ENCODE data around the gene SLC34A1. TPM values are rescaled to one million over a fixed set of nuclear protein-coding genes. Genes with fewer than 3 reads are reported as not detected.

SLC34A1 gene
- total and polyA plus RNA-seq, 2 of the 13 experiments (the other 11 are each of a cell fraction or from before 2014, with no cell fraction given) = 0.03 to 0.20 TPM

- no peak for TF ChIP-seq THAP8 (CRISPR knock-in tag; IDR thresholded peaks at IDR 0.05; ENCODE audit: borderline replicate concordance)
- no peak for TF ChIP-seq HNRNPLL (IDR thresholded peaks at IDR 0.05; ENCODE audit: low read depth, low read length, poor library complexity, severe bottlenecking)
- TF ChIP-seq TAF15 (IDR thresholded peaks at IDR 0.05; ENCODE audit: low read depth, low read length, poor library complexity, severe bottlenecking) = no peak
- no peak for TF ChIP-seq SRY (CRISPR knock-in tag; IDR thresholded peaks at IDR 0.05)
- no peak for TF ChIP-seq NR2F1 (CRISPR knock-in tag; IDR thresholded peaks at IDR 0.05)
- no peak for TF ChIP-seq THRA (CRISPR knock-in tag; IDR thresholded peaks at IDR 0.05; ENCODE audit: borderline replicate concordance)
- no peak for TF ChIP-seq NR1H2 (CRISPR knock-in tag; IDR thresholded peaks at IDR 0.05; ENCODE audit: borderline replicate concordance, low read depth)
- no peak for TF ChIP-seq ZNF281 (CRISPR knock-in tag; IDR thresholded peaks at IDR 0.05; ENCODE audit: borderline replicate concordance)
- peak; percentile 39; the same call in 1 of the 2 replicates for TF ChIP-seq ZFP91 (CRISPR knock-in tag; IDR thresholded peaks at IDR 0.05; ENCODE audit: borderline replicate concordance)
- TF ChIP-seq ZNF260 (CRISPR knock-in tag; IDR thresholded peaks at IDR 0.05; ENCODE audit: borderline replicate concordance, low read depth) = no peak
- TF ChIP-seq ZKSCAN1 (IDR thresholded peaks at IDR 0.05; ENCODE audit: low read length) = no peak
- TF ChIP-seq MNT (IDR thresholded peaks at IDR 0.05) = peak; percentile 87
- no peak for TF ChIP-seq HOXA7 (CRISPR knock-in tag; IDR thresholded peaks at IDR 0.05)
- TF ChIP-seq HDAC1 (CRISPR knock-in tag; IDR thresholded peaks at IDR 0.05) = peak; percentile 25; the same call in 1 of the 2 replicates
- no peak for TF ChIP-seq ZNF354B (CRISPR knock-in tag; IDR thresholded peaks at IDR 0.05)
- no peak for TF ChIP-seq ZBTB3 (CRISPR knock-in tag; IDR thresholded peaks at IDR 0.05; ENCODE audit: borderline replicate concordance, low read depth)
- TF ChIP-seq MTF1 (CRISPR knock-in tag; IDR thresholded peaks at IDR 0.05) = no peak
- TF ChIP-seq KDM1A (CRISPR knock-in tag; IDR thresholded peaks at IDR 0.05) = peak; percentile 83
- TF ChIP-seq HNRNPK (IDR thresholded peaks at IDR 0.05; ENCODE audit: low read depth, low read length, poor library complexity, severe bottlenecking) = no peak
Observed at GRCh38 chr5:177390363-177391300, 6.4 kb downstream of the SLC34A1 start (continued).
